Fibroblast of mammary gland (primary cell): ENCODE results near the gene ENC1.

Experiments
- DNase-seq: peaks from one replicate; pipeline ENCODE4 v3.0.0-alpha.2; 2010; ENCODE audit warnings: low read depth
- H3K4me3 ChIP-seq: 2 replicates; pipeline ENCODE4 v1.5.1; 2011; ENCODE audit warnings: low read depth, mild to moderate bottlenecking, low read length, moderate library complexity; ENCODE audit not compliant: control insufficient read depth
- TF ChIP-seq, protein P1 (sequence below): conservative IDR thresholded peaks from 2 replicates; pipeline ENCODE4 v1.5.1; 2011; ENCODE audit warnings: low read depth, low read length, inconsistent platforms; ENCODE audit not compliant: control insufficient read depth, insufficient read depth

Gene ENC1

DNA sequence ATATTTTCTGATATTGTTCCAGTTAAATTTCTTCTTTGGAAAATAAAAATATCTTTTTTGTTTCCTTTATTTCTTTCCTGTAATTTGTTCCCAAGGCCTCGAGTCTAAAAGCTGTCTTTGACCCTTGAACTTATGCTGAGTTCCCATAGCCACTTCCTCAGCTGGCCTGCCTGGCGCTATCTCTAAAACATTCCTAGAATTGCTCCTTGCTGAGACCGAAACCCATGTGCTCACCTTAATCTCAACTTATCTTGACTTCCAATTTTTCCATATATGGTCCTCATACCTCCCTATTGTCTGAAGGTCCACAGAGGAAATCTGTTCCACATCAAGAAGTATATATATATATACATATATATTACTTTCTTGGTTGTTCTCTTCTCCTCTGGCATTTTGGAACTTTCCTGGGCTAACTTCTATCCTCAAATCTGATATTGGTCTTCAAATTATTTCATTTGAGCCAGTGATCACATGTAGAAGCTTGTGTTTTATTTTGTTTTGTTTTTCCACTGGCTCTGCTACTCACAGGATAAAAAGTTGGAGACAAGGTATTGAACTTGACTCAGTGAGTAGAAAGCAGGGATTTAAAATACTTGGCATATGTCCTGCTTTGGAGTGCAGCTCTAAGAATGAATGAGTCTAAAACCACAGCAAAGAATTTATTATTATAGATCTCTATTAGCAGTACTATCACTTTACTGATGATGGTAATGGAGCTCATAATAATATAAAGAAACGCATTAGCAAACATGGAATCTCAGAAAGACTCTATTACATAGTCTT is 45.2 kb downstream of the ENC1 start:
- no peak for DNase-seq
- no peak overlapping the region for H3K4me3 ChIP-seq
- TF ChIP-seq, protein P1, sequence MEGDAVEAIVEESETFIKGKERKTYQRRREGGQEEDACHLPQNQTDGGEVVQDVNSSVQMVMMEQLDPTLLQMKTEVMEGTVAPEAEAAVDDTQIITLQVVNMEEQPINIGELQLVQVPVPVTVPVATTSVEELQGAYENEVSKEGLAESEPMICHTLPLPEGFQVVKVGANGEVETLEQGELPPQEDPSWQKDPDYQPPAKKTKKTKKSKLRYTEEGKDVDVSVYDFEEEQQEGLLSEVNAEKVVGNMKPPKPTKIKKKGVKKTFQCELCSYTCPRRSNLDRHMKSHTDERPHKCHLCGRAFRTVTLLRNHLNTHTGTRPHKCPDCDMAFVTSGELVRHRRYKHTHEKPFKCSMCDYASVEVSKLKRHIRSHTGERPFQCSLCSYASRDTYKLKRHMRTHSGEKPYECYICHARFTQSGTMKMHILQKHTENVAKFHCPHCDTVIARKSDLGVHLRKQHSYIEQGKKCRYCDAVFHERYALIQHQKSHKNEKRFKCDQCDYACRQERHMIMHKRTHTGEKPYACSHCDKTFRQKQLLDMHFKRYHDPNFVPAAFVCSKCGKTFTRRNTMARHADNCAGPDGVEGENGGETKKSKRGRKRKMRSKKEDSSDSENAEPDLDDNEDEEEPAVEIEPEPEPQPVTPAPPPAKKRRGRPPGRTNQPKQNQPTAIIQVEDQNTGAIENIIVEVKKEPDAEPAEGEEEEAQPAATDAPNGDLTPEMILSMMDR, result no peak

DNA sequence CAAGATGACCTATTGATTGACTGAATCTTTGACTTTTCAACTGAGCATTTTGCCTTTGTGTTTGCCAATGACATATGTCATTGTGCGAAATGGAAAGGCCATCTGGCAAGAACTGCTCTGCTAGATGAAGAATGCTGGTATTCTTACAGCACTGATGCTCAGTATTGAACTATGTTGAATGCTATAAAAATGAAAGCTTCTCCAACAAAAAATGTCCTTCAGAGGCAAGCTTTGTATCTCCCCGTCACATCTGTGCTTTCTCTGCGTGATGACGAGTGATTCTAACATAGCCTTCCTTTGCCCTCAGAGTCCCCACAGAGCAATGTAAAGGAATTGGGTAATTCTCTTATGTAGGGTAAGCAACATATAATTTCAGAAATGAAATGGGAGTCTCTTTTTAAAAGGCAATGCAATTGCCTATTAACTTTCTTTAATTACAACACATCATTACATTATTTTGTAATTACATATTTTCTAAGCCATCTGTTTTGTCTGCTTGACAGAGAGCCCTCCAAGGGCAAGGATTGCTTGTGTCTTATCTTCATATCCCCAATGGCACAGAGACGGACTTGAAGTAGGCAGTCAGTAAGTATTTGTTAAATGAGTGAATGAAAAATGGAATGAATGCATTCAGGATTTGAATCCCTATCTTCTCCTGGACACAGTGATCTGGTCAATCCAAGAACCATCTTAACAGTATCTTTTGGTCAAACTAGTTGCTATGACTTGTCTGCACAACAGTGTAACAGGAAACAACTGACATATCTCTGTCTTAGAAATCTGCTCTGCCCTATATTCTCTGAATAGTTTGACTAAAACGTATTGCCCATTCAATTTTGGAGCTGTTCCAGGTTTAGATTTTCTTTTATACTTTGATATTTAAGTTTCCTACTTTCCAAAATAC is 46.1 kb downstream of the ENC1 start:
- TF ChIP-seq, protein P1, result no peak
- DNase-seq, result no peak
- H3K4me3 ChIP-seq, result no peak overlapping the region

DNA sequence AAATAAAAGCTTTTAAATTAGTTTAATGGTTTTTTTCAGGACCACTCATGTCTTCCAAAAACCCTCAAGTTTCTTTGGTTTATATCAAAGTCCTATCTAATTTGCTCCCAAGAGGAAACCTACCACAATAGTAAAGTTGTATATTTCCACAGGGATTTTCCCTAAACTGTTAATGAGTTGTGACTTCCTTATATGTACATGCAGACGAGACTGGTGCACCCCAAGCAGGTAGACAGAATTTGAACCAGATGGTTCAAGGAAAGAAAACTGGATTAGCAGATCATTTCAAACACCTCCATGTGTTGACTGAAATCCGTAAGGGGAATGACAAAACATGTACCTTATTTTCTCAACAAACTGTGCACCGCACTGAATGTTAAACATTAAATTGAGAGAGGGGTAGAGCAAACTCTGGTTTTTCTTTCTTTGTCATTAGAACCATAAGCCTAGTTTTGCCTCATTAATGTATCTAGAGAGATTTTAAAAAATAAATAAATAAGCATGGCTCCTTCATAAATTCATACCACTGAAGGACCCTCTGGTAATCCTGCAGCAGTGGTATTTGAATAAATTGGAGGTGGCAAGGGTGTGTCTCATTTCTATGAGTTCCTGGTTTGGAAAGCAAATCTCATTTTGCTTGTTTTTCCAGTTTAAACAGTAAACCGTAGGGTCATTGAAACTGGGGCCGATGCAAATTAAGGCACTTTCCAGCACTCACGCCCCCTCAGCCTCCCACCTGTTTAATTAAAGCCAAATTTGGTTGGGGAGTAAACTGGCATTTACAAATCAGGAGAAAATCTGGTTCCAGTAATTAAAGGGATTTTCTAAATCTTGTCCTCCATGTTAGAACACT is 51.1 kb downstream of the ENC1 start:
- TF ChIP-seq, protein P1, result no peak
- no peak for DNase-seq
- H3K4me3 ChIP-seq, result no peak overlapping the region

DNA sequence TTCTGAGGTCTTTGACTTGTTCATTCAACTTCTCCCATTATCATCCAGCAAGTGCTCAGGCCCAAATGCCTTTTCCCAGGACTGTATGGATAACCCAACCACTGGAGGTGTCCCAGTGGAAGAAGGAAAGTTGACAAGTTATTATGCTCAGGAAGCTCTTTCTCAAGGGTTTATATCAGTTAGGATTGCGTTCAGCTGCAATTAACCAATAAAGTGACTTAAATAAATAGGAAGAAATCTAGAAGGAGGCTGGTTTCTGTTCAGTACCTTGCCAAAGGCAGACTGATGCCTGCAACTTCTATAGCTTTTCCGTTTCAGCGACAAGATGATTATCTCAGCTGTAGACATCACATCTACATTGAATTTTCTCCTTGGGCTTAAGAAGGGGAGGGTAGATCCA is 52.1 kb downstream of the ENC1 start:
- TF ChIP-seq, protein P1, result no peak
- H3K4me3 ChIP-seq, result no peak overlapping the region
- DNase-seq, result no peak

DNA sequence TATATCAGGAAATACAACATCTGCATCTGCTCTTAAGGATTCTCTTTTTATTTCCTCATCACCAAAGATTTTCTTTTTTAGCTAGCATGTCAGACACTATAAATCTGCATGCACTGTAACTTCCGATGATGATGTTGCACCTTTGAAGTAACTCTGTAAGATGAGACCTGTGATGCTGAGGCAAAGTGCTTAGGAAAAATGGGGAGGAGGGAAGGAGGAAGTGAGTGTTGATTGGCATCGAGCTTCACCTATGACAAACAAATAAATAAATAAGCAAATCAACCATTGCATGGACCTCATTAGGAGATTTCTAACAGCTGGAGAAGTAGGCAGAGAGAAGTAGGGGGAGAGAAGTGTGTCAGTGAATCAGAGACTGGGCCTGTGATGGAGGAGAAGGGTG is 52.6 kb downstream of the ENC1 start:
- H3K4me3 ChIP-seq, result no peak overlapping the region
- TF ChIP-seq, protein P1, result no peak
- DNase-seq, result no peak

DNA sequence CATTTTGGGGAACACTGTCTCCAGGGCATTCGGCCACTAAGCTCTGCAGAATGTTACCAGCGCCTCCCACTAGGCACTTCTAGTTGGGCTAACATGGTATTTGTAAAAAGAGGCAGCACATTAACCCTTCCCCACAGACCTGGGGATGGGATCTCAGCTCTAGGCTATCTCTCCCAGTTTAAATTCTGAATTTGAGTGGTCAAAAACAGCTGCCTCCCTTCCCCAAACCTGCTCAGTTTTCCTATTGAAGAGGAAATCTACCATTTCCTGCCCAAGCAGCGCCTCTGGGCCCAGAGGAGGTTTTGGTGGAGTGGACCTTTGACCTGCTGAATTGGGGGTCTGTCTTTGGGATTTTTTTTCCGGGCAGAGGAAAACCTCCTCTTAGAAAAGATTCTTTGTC is 53.2 kb downstream of the ENC1 start:
- TF ChIP-seq, protein P1, result no peak
- no peak overlapping the region for H3K4me3 ChIP-seq
- DNase-seq, result no peak
